WTC11 (cell line): ENCODE data around the gene ZSCAN9. TPM values are rescaled to one million over a fixed set of nuclear protein-coding genes. Genes with fewer than 3 reads are reported as not detected.

ENCODE experiments used
- ATAC-seq: fragments of 200-7000 bp; cut with Tn5 transposase; 2 replicates; pipeline ENCODE4 v1.10.0; 2021; ENCODE audit warnings: mild to moderate bottlenecking, moderate library complexity
- CTCF ChIA-PET: fragments of 300-600 bp; sonication (Branson Sonifier 250); formaldehyde crosslinking; loops from one replicate; lab custom pipeline; 2021; ENCODE audit warnings: antibody characterized with exemption; lab: Charles Lee
- POLR2A ChIA-PET: fragments of 350-600 bp; sonication (Branson Sonifier 250); formaldehyde crosslinking; loops from one replicate; lab custom pipeline; 2021; ENCODE audit warnings: antibody characterized with exemption; lab: Charles Lee
- DNase-seq: peaks from one replicate; pipeline ENCODE4 v3.0.0; 2021; ENCODE audit warnings: low spot score
- H3K27ac Mint-ChIP-seq: 2 replicates; pipeline ENCODE4 v1.8.0; 2021; ENCODE audit warnings: mixed read lengths
- H3K27me3 Mint-ChIP-seq: 2 replicates; pipeline ENCODE4 v1.8.0; 2021; ENCODE audit warnings: low read depth, mild to moderate bottlenecking, moderate library complexity, mixed read lengths
- H3K36me3 Mint-ChIP-seq: 2 replicates; pipeline ENCODE4 v1.8.0; 2021; ENCODE audit warnings: mixed read lengths
- H3K4me1 Mint-ChIP-seq: 2 replicates; pipeline ENCODE4 v1.8.0; 2022; ENCODE audit warnings: mixed read lengths
- H3K4me3 Mint-ChIP-seq: 2 replicates; pipeline ENCODE4 v1.8.0; 2021; ENCODE audit warnings: mild to moderate bottlenecking, moderate library complexity, mixed read lengths
- H3K9me3 Mint-ChIP-seq: 2 replicates; pipeline ENCODE4 v1.8.0; 2021; ENCODE audit warnings: mixed read lengths
- AFF4 ChIP-seq: sonication (generic); formaldehyde crosslinking; IDR thresholded peaks from 2 replicates; pipeline ENCODE4 v1.8.1; 2023; ENCODE audit warnings: mild to moderate bottlenecking, missing genetic modification reagents, borderline replicate concordance
- ATF2 ChIP-seq: sonication (generic); formaldehyde crosslinking; IDR thresholded peaks from 2 replicates; pipeline ENCODE4 v1.8.1; 2022; ENCODE audit warnings: low read depth, missing genetic modification reagents, borderline replicate concordance
- ATF6 ChIP-seq: sonication (generic); formaldehyde crosslinking; IDR thresholded peaks from 2 replicates; pipeline ENCODE4 v1.8.1; 2023; ENCODE audit warnings: mild to moderate bottlenecking, missing genetic modification reagents
- CBFB ChIP-seq: sonication (generic); formaldehyde crosslinking; IDR thresholded peaks from 2 replicates; pipeline ENCODE4 v1.8.1; 2022; ENCODE audit warnings: mild to moderate bottlenecking, low read depth, missing genetic modification reagents
- CREB1 ChIP-seq: sonication (generic); formaldehyde crosslinking; IDR thresholded peaks from 2 replicates; pipeline ENCODE4 v1.8.0; 2023; ENCODE audit warnings: mild to moderate bottlenecking, missing genetic modification reagents
- E2F5 ChIP-seq: sonication (generic); formaldehyde crosslinking; IDR thresholded peaks from 2 replicates; pipeline ENCODE4 v1.8.1; 2022; ENCODE audit warnings: mild to moderate bottlenecking, moderate library complexity, missing genetic modification reagents
- EMX1 ChIP-seq: fragments of 250-450 bp; sonication (Bioruptor Pico); IDR thresholded peaks from 2 replicates; pipeline ENCODE4 v1.8.0; 2021; ENCODE audit warnings: mild to moderate bottlenecking
- FOXK1 ChIP-seq: sonication (generic); formaldehyde crosslinking; IDR thresholded peaks from 2 replicates; pipeline ENCODE4 v1.8.0; 2022; ENCODE audit warnings: mild to moderate bottlenecking, moderate library complexity, missing genetic modification reagents
- GTF2I ChIP-seq: fragments of 250-450 bp; sonication (Bioruptor Pico); conservative IDR thresholded peaks from 2 replicates; pipeline ENCODE4 v1.4.0; 2021; ENCODE audit warnings: mild to moderate bottlenecking
- HMGA2 ChIP-seq: fragments of 250-450 bp; sonication (Bioruptor Pico); IDR thresholded peaks from 2 replicates; pipeline ENCODE4 v1.4.0; 2021; ENCODE audit warnings: mild to moderate bottlenecking, moderate library complexity
- HMGXB4 ChIP-seq: sonication (generic); formaldehyde crosslinking; IDR thresholded peaks from 2 replicates; pipeline ENCODE4 v1.8.1; 2023; ENCODE audit warnings: mild to moderate bottlenecking, moderate library complexity, missing genetic modification reagents
- IRF1 ChIP-seq: sonication (generic); formaldehyde crosslinking; IDR thresholded peaks from 2 replicates; pipeline ENCODE4 v1.8.0; 2023; ENCODE audit warnings: missing genetic modification reagents
- MAX ChIP-seq: sonication (generic); formaldehyde crosslinking; IDR thresholded peaks from 2 replicates; pipeline ENCODE4 v1.8.0; 2022; ENCODE audit warnings: mild to moderate bottlenecking, missing genetic modification reagents
- MYBL2 ChIP-seq: sonication (generic); formaldehyde crosslinking; IDR thresholded peaks from 2 replicates; pipeline ENCODE4 v1.8.1; 2023; ENCODE audit warnings: mild to moderate bottlenecking, moderate library complexity, missing genetic modification reagents
- NR3C1 ChIP-seq: sonication (generic); formaldehyde crosslinking; conservative IDR thresholded peaks from 2 replicates; pipeline ENCODE4 v1.8.1; 2023; ENCODE audit warnings: low read depth, mild to moderate bottlenecking, missing genetic modification reagents
- OVOL2 ChIP-seq: fragments of 250-450 bp; sonication (Bioruptor Pico); IDR thresholded peaks from 2 replicates; pipeline ENCODE4 v1.9.0; 2021; ENCODE audit warnings: mild to moderate bottlenecking, borderline replicate concordance
- SMAD4 ChIP-seq: sonication (generic); formaldehyde crosslinking; IDR thresholded peaks from 2 replicates; pipeline ENCODE4 v1.8.0; 2022; ENCODE audit warnings: mild to moderate bottlenecking, missing genetic modification reagents
- TEAD1 ChIP-seq: sonication (generic); formaldehyde crosslinking; IDR thresholded peaks from 2 replicates; pipeline ENCODE4 v1.8.0; 2022; ENCODE audit warnings: mild to moderate bottlenecking, missing genetic modification reagents
- ZMAT4 ChIP-seq: fragments of 250-450 bp; sonication (Bioruptor Pico); IDR thresholded peaks from 2 replicates; pipeline ENCODE4 v1.9.0; 2021; ENCODE audit warnings: mild to moderate bottlenecking
- total RNA-seq: library from RNA; stranded (reverse); gene quantifications from 3 replicates; pipeline ENCODE4 v1.2.3, GENCODE V29; 2021

ZSCAN9 gene
- total RNA-seq, 1 experiment from 2014 or later = 15.1 TPM

- TF ChIP-seq AFF4 (CRISPR knock-in tag) = no peak
- TF ChIP-seq NR3C1 (CRISPR knock-in tag) = no peak
- TF ChIP-seq ATF2 = no peak
- TF ChIP-seq TEAD1 (CRISPR knock-in tag) = no peak
- no peak for TF ChIP-seq MAX (CRISPR knock-in tag)
- no peak for TF ChIP-seq FOXK1 (CRISPR knock-in tag)
- no peak for TF ChIP-seq HMGXB4 (CRISPR knock-in tag)
- no peak for TF ChIP-seq MYBL2 (CRISPR knock-in tag)
- TF ChIP-seq GTF2I (CRISPR knock-in tag) = no peak
Observed at GRCh38 chr6:28226460-28226859, 1.4 kb downstream of the ZSCAN9 start (continued).

GRCh38 chr6:28232785-28233184, 7.7 kb downstream of the ZSCAN9 start:
- ATAC-seq = no peak
- CTCF ChIA-PET = no interaction called here
- H3K9me3 Mint-ChIP-seq = peaks cover 4% of the 10 kb centered on the region; the same call in 1 of the 2 replicates
- TF ChIP-seq CREB1 = no peak
- no peak for TF ChIP-seq CBFB (CRISPR knock-in tag)
- TF ChIP-seq HMGA2 = no peak
- TF ChIP-seq GTF2I (CRISPR knock-in tag) = no peak
- TF ChIP-seq OVOL2 (CRISPR knock-in tag) = no peak
- no peak for TF ChIP-seq EMX1
- TF ChIP-seq ATF6 (CRISPR knock-in tag) = no peak
- TF ChIP-seq TEAD1 (CRISPR knock-in tag) = no peak
- no peak for TF ChIP-seq ZMAT4 (CRISPR knock-in tag)
- no peak for TF ChIP-seq IRF1
- no peak for TF ChIP-seq E2F5
- TF ChIP-seq SMAD4 (CRISPR knock-in tag) = no peak
- no peak for TF ChIP-seq ATF2
- TF ChIP-seq, all 79 proteins: peak for 0
- DNase-seq = no peak
- POLR2A ChIA-PET = no interaction called here
- Mint-ChIP-seq H3K4me1 (peaks cover 5% of the 10 kb centered on the region), H3K4me3 (no peak overlapping the region), H3K27me3 (no peaks in the 10 kb centered on the region), H3K27ac (no peak overlapping the region), H3K36me3 (peaks cover 64% of the 10 kb centered on the region)
